GM21786 (cell line): Measurements from ENCODE around the gene ST8SIA2.

ENCODE experiments used
- ATAC-seq: cut with Tn5 transposase; IDR thresholded peaks from one replicate; pipeline ENCODE4 v1.9.1; 2021; ENCODE audit not compliant: unreplicated experiment

Gene ST8SIA2

DNA sequence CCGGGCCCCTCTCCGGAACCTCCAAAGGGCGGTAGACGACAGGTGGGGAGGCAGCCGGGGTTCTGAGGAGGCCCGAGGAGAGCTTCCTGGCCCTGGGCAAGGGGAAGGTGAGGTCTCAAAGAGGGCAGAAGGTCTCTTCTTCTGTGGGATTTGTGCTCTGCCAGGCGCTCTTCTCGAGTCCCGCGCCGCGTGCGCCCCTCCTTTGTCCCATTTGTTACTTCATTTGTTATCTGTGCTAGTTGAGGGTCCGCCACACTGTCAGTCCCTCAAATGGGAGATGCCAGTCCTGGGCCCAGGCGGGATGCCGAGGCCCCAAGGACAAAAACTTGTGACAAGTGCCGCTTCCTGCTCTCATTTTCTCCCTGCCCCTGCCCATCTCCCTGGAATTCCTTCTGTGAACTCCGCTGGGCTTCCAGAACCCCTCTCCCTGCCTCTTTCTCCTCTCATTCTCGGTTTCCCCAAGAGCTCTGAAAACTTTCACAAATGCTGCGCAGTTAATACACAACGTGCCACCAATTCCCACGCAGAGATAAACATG lies 1.5 kb downstream of the ST8SIA2 start:
- ATAC-seq = no peak

DNA sequence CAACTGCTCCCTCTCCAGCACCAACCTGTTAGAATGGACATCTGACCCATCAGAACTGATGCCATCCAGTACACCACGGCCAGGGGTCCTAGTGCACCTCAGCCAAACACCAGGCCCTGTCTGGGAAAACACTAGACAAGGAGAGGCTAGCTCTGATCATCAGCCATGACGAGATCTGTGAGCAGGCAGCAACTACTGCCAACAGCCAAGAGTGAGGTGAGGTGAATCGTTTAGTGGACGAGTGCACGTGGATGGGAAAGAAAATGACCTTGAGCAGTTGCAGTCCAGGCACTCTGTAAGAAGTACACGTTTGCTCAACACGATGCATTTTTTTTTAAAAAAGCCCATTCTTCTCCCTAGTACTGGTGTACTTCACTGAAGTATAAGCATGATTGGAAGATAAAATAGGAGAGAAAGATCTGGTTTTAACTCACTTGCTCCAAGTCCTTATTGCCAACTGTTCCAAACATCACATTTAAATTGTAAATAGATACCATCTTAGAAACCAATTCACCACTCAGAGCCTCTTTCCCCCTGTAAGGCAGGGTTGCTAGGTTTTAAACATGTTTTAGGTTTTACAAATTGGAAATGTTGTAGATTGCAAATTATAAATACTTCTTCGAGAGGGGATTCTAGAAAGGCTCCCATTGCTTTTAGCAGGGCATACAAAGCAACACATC lies 5.7 kb downstream of the ST8SIA2 start:
- ATAC-seq = no peak

DNA sequence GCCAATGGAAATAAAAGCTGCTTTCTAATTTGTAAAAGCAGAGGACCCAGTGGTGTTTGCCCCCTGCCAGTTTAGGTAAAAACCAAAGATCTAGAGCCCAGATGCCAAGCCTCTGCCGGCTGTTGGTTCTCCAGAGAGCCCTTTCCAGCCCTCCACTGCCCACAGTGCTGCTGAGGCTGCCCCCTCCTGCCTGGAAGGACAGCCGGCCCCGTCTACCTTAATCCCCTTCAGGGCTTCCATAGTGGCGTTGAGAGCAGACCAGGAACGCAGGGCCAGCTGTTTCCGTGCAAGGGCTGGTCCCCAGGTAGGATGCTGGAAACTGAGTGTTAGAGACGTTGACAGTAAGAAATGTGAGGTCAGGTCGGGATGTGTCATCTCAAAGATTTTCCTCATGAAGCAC lies 6.9 kb downstream of the ST8SIA2 start:
- no peak for ATAC-seq

DNA sequence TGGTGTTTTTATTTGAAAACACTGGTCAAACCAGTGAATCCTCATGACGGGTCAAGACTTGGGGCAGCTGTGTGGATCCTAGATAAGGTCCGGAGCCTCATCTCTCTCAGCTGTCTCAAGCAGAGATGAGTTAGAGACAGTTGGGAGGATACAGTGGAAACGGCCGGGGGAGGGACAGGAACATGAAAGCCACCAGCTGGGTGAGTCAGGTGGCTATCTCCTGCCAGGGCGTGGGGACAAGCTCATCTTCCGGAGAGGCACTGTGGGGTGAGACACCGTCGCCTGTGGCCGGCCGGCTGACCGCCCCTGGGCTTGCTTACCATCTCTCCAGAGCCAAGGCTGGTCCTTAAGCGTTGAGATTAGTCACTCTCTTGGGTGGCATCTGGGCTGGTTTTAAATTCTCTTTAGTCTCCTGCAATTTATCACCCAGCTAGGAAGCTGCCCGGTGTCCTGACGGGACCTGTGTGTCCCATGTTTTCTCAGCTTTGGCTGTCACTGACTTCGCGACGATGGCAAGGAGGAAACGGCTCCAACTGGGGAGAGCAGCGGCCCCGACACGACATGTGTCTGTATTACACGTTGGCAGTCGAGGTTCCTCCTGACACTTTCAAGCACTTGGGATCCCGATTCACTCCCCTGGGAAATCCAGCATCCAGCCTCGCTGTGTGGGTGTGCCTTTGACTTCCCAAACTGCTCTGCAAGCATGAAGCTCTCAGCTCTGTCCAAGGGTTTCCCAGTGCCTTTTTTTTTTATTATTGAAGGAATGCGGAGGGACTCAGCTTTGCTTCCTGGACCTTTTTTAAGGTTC lies 7.5 kb downstream of the ST8SIA2 start:
- no peak for ATAC-seq

DNA sequence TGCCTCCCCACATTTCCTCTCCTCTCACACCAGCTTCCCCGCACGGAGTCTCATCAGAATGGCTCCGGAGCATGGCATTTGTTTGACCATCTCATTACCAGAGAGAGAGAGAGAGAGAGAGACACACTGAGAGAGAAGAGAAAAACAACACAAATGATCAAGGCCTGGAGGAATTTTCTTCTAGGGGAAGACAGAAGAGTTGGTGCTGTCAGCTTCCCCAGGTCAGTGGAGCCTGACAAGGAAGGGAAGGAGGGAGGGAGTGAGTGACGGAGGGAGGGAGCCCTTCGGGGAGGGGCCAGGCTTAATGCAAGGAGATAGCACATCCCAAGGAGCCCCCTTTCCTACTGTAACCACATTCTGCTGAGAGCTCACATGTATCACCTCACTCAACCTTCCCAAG lies 9.1 kb downstream of the ST8SIA2 start:
- no peak for ATAC-seq

DNA sequence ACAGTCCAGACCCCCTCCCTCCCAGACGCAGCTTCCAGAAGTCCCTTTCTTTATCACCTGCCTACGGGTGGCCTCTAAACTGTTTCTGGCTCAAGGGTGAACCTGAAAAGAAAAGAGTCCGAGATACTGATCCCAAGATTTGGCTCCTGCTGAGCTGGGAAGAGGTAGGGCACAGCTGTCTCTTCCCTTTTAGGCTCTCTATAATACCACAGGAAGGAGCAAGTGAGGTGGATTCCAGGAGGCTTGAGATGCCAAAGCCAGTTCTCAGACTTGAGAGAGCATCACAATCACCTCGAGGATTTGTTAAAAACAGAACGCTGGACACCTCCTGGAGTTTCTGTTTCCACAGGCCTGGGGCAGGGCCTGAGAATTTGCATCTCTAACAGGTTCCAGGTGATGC lies 12.3 kb downstream of the ST8SIA2 start:
- no peak for ATAC-seq

DNA sequence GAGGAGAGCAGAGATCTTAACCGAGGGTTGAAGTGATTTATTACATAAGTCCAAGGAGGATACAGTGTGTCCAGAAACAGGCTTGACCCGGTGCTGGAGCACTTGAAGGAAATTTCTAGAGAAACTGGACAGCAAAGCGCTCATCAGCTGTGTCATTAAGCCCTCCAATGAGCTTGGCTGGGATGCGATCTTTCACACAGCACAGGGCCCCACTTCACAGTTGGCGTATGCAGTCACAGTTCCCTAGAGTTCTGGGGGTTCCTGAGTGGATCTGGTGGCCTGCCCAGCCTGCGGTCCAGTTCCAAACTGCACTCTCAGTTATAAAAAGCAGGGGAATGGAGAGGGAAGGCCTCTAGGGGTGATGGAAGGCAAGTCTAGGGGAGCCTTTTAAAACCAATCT lies 13.6 kb downstream of the ST8SIA2 start:
- ATAC-seq = no peak

DNA sequence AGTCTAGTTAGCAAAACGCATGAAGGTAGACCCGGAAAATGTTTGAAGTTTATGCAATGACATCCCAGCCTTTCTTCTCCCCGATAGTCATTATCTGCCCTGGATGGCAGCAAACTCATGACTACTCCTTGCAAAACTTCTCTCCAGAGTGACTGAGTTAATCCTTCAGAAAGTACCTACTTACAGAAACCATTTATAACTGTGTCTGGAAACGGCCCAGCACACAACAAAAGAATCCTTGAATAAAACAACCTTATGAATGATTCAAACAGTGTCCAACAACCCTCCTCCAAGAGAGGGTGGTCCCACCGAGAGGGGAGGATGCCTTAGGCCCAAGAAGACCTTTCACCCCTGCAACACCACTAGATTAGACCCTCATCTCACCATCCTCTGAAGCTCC lies 14.2 kb downstream of the ST8SIA2 start:
- ATAC-seq = no peak

DNA sequence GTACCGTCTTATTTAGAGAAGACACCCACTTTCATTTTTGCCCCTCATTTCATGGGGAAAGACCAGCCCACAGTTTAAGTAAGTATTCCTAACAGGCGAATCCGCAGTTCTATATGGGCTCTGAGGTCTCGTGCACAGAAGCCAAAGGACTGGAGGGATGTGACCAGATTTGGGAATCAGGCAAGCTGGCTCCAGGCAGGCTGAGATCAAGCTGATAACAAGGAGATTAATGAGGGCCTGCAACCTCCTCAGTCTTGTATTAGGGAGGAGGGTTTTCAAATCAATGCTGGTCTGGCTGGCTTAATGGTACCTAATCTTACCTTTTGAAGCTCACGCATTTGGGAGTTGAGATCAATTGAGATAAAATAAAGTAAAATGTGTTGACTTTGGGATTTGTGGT lies 15.3 kb downstream of the ST8SIA2 start:
- ATAC-seq = no peak

DNA sequence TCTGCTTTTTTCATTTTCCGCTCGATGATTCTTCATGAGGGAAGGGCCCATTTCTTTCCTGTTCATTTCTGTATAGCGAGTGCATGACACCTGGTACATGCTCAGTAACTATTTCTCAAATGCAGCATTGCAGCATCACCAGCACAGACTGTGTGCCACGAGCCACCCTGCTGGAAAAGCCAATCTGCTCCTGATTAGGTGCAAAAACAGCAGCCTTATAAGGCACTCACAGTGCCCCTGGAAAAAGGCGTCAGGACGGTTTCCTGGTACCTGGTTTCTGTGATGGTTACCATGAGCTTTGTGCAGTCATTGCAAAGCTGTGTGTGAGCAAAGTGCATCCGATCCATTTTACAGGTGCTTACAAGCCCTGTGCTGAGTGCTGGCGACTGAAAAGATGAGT lies 15.8 kb downstream of the ST8SIA2 start:
- no peak for ATAC-seq

DNA sequence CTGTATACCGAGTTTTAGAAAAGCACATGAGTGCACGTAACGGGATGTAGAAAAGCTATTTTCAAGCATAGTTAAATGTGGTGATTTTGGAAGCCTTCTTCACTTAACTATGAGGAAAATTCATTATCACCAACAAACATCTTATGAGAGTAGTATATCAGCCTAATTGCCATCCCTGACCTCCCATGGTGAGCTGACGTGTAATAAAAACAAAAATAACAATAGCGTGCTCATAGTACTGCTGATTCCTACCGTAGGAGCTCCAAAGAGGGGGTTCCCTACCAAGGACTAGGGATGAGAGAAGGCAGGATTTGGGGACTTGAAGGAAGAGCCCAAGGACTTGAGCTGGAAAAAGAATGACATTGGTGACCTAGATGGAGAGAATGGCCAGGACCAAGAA lies 16.9 kb downstream of the ST8SIA2 start:
- no peak for ATAC-seq

DNA sequence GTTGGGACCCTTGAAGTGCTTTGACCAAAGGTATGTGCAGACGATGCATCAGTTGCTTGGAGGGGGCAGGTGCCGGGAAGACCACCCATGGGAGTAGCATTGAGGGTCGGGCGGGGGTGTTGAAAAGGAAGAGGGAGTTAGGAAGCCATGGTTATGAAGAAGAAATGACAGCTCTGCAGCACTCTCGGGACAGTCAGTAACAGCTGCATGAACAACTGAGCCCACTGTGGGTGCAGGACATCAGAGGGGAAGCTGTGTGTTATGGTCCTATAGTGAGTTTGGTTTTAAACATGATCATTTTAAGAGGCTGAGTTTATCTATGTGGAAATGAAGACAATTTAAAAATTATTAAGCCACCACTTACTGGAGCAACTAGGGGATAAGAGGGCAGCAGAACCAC lies 17.6 kb downstream of the ST8SIA2 start:
- no peak for ATAC-seq

DNA sequence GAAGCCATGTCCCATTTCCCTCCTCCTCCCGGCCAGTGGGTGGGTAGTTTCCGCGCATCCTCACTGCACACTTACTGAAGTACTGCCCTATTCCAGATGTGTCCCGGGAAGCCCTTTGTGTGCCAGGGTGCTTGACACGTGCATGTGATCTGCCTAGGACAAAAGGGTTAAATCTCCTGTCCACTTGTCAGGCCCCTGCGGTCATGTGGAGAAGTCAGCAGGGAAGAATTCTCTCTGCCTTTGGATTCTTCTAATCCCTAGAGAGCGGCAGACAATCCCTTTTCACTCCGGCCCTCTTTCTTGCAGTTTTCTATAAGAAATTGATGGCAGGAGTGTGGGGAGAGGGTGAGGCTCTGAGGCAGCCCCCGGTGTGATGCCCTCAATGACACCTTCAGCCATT lies 19.8 kb downstream of the ST8SIA2 start:
- no peak for ATAC-seq

DNA sequence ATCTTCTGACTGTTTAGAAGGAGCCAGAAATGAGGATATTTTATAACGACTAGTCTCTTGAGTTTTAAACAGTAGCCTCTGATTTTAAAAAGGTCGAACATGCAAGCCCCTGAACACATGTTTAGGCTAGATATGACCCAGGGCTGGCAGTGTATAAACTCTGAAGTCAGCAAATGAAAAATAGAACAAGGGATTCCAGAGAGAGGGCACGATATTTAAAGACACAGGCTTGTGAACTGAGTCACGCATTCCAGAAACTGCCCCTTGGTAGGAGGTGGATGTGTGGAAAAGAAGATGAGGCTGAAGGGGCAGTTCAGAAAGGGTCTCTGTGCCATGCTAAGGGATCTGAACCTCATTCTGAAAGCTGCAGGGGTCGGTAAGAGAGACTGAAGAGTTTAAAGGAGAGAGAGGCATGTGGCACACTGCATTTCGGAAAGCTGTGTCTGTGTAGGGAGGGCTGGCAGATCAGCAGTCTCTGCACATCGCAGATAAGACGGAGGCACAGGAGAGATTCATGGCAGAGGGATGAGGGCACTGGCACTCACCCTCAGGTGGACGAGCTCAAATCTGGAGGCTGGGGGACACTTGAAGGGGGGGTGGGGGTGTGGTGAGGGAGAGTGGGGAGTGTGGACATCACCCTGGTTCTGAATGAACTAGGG lies 22.1 kb downstream of the ST8SIA2 start:
- no peak for ATAC-seq

DNA sequence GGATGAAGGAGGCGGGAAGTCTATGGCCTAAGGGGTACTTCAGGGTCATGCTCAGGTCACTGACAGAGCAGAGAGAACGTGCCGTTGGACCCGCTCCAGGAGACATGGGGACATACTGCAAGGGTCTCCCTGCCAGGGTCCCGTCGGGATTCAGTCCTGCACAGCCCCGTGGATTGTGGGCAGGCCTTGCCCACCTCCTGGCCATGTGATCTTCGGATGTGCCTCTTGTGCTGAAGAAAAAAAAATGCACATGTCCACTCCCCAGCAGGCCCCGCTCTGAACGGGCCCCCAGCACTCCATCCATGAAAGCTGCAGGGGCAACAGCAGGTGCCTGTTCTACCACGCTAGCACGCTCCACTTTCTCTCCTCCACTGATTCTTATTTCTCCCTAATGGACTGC lies 22.9 kb downstream of the ST8SIA2 start:
- ATAC-seq = no peak

DNA sequence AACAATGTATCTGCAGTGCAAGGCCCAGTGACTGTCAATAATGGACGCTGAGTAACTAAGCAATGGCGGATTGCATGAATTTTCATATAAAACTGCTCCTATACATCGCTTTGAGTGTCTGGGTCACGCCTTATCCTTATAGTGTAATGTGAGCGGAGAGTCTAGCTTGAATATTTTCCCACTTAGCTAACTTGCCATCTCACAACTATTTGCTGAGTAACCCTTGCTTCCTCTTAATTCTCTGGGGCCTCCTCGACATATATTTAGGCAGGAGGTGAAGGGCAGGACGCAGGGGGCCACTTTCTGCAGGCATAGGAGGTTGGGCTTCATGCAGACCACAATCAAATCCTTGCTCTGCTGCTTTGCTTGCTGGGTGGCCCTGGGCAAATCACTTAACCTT lies 24.0 kb downstream of the ST8SIA2 start:
- no peak for ATAC-seq

DNA sequence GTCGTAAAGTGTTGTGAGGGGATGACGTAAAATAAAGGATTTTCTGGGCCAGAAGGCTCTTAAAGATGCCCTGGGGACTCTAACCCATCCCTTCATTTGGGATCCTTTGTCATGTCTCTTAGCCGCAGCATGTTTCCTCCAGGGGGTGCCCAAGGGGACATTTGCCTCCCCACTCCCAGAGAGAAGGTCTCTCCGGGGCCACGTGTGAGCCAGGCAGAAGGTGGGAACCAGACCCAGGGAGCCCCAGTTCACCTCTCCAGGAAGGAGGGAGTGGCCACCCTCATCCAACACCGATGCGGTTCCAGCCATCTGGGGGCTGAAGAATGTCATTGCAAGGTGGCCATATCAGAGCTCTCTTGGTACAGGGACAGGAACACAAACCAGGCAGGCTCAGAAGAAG lies 25.2 kb downstream of the ST8SIA2 start:
- ATAC-seq = no peak

DNA sequence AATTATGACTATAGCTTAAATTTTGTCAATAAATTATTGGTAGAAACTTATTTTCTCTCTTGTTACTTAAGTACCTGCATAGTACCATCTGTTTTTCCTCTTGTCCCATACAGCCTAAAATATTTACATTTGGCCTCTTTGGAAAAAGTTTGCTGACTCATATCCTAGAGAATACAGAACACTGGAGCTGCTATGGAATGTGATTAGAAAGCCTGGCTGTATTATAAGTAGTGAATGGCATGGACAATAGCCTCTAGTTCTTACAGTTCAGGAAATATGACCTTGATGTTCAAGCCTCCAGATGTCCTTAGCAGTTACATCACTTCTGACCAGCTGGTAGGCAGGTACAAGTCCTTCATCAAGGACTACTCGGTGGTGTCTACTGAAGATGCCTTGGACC lies 28.3 kb downstream of the ST8SIA2 start:
- ATAC-seq = no peak

DNA sequence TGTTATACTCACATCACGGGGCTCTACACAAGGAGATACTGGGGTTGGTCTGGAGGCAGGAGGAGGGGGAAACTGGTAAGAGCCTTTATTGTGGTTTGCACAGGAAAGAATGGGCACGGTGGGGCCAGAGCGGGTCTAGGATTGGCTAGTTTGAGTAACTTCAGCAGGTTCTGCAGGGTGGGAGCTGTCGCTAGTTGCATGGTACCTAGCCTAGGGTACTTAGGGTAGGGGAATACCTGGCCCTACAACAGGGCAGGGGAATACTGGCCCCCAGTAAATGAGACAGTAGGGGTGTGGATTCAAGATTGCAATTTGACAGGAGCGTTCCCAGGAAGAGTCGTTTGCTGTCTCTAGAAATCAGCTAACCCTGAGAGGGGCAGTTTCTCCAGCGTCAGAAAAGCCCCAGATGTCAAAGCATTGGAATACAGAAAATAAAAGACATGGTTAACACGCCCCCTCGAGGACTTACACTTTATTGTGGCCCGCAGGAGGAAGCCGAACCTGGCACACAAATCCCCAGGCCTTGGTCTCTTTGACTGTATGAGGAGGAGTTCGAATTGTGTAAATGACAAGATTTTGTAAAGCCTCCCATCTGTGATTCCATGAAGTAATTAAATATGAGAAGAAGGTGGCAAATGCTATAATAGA lies 32.0 kb downstream of the ST8SIA2 start:
- ATAC-seq = no peak

DNA sequence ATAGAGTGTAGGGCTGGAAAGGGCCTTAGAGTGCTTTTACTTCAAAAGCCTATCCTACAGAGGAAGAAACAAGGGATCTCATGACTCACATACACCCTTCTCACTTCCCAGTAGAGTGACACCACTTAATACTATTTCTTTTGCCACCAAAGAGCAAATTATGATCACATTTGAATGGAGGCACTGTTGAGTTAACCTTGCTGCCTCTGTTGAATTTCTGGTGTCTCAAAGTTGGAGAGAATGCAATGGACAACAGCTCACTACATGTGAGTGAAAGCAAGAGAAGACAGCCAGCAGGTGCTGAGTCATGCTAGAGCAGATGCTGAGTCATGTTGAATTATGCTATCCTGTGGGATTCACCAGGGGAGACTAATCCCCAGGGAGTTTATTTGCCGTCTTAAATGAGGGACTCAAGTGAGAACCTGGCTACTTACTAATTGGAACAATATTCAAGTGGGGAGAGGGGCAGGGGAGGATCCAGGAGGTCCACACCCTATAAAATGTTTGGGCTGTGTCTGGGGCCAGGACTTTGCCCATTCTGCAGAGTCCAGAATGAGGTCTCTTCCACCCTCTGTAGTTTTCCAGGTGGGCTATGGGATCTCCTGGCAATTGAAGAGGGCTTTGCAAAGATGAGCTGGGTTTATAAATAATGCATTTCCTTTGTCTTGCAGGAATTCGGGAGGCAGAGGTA lies 35.8 kb downstream of the ST8SIA2 start:
- ATAC-seq = no peak

DNA sequence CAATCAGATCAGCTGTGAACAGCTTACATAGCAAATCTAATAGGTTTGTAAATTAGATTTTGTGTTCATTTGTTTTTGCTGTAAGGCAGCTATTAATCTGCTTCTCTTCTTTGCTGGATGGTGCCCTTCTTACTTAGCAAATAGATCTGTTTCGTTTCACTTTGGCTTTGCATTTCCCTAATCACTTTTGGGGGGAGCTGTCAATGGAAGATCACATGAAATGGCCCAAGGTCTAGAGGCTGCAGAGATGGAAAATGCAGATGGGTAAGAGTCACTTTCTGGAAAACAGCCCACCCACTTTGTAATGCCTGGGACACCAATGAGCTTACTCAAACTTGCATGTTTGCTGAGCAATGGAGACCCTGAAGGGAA lies 36.4 kb downstream of the ST8SIA2 start:
- no peak for ATAC-seq
